C1 segment of cervical spinal cord (tissue), 14 donors: Measurements from ENCODE around the gene NFKBIA.
"Not testable (repeated sequence)": the region's sequence is repeated elsewhere in the genome, so short reads cannot be mapped to it uniquely, and the experiment has no call there.

Experiments
- DNase-seq, 14 donors: peaks; one replicate each; lab custom pipeline; 2025; lab: John Stamatoyannopoulos, UW

The NFKBIA gene, protein sequence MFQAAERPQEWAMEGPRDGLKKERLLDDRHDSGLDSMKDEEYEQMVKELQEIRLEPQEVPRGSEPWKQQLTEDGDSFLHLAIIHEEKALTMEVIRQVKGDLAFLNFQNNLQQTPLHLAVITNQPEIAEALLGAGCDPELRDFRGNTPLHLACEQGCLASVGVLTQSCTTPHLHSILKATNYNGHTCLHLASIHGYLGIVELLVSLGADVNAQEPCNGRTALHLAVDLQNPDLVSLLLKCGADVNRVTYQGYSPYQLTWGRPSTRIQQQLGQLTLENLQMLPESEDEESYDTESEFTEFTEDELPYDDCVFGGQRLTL

DNA sequence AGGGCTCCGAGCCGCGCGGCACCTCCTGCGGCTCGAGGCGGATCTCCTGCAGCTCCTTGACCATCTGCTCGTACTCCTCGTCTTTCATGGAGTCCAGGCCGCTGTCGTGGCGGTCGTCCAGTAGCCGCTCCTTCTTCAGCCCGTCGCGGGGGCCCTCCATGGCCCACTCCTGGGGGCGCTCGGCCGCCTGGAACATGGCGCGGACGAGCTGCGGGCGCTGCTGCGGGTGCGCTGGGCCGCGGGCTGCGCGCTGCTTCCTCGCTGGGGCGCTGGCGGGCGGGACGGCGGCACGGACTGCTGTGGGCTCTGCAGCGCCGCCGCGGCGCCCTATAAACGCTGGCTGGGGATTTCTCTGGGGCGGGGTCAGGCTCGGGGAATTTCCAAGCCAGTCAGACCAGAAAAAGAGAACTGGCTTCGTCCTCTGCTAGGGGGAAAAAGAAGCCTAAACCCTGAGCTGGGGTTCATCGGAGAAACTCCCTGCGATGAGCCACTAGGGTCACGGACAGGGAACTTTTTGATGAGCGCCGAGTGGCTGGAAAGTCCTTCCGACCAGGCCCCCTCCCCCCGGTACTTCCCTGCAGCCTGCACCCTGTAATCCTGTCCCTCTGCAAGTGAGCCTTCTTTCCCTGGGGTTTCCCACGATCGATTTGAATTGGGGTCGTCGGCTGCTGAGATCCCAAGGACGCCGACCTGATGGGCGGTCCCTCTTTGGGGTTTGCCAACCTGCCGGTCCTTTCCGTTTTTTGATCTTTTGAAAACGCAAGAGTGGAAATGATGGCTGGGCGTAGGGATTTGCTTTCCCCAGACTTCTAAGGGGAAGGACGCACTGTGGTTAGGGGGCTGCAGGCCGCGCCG lies at the start of gene NFKBIA:
Gene NFKBIA, minus strand, starts transcription at position 301 of the 855 bp plus-strand sequence. Its CDS starts 105 bp downstream, at position 196.
- DNase-seq = peak; percentile 42 to 97 (median 82)

DNA sequence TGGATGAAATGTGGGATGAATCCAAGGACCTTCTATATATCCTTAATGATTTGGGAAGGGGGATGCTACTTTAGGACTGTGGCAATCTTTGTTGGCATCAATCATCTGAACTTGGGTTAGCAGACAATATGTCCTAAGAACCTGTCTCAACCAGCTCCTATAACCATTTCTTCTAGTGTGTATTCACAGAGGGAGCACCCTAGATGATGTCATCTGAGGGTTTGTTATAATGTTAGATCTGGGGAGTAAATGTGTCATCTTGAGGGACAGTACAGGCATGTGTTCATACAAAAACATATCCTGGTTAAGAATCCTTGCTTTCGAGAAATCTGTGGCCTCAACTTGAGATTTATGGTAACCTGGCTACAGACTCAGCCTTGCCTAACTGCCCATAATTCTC lies 41.9 kb upstream of the NFKBIA start:
- DNase-seq = no peak

DNA sequence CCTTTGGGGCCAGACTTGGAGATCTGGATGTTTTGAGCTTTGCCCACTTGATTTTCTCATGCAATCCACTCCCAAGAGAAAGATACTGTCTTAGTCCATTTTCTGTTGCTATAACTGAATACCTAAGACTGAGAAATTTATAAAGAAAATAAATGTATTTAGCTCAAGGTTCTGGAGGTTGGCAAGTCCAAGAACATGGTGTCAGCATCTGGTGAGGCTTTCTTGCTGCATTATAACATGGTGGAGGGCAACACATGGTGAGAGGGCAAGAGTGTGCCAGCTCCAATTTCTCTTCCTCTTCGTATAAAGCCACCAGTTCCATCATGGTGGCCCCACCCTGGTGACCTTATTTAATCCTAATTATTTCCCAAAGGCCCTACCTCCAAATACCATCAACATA lies 39.6 kb upstream of the NFKBIA start:
- no peak for DNase-seq

DNA sequence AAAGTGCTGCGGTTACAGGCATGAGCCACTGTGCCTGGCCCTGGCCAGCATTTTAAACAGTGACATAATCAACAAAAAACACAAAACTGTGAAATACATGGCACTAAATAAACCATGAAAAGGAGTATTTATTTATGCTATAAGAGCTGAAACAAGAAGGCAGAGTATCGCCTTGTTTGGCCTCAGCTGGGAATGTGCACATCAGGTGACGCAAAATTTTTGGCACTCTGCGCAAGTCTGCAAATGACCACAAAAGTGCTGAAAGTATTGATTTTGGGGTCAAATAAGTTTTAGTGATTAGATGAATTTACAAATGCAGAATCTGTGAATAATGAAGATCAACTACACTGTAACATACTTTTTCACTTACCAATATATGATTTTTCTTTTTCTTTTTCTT lies 36.6 kb upstream of the NFKBIA start:
- DNase-seq = no peak

DNA sequence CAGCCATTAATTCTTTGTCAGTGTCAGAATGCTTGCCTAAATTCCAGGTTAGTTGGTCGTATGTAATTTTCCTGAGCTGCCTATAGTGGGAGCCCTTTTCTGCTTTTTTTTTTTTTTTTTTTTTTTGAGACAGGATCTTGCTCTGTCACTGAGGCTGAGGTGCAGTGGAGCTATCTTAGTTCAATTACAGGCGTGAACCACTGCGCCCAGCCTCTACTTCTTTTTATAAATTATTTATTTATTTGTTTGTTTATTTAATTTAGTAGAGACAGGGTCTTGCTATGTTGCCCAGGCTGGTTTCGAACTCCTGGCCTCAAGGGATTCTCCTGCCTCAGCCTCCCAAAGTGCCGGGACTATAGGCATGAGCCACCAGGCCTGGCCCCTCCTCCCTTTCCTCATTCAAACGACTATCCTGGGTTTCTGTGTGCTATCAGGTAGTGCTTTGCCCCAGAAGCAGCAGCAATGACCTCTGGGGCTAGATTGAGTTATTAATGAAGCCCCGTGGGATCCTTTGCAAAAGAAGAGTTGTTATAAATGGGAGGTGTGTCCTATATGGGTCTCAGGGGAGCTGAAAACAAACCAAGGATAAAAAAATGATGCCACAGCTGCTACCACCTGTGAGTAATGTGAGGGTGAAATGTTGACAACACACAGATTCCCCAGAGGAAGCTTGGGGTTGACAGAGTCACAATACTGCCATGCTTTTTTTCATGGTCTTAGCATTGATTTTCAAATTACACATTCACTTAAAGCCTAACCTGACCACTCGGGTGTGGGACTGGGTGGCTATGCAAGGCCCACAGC lies 34.6 kb upstream of the NFKBIA start:
- DNase-seq = no peak

DNA sequence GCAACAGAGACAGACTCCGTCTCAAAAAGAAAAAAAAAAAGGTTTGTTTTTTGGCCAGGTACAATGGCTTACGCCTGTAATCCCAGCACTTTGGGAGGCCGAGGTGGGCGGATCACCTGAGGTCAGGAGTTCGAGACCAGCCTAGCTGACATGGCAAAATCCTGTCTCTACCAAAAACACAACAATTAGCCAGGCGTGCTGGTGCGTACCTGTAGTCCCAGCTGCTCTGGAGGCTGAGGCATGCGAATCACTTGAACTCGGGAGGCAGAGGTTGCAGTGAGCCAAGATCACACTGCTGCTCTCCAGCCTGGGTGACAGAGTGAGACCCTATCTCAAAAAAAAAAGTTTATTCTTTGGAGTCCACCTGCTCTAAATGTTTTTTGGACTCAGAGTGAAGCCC lies 33.9 kb upstream of the NFKBIA start:
- DNase-seq = not testable (repeated sequence)

DNA sequence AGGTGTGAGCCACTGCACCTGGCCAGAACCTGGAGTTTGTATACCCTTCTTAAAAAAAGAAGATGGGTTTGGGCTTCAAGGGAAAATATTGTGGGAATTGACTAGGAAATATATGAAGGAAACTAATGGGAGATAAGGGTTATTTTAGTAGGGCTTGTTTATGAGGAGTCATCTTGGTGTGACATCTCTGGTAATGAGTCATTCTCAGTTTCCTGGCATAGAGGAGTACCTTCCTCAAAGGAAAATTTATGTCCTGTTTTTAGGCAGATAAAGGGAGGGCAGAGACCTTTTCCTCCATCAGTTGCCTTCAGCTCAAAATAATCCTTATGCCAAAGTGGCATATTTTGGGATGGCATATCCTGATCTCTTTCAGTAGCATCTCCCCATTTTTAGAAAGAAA lies 30.6 kb upstream of the NFKBIA start:
- DNase-seq = no peak

DNA sequence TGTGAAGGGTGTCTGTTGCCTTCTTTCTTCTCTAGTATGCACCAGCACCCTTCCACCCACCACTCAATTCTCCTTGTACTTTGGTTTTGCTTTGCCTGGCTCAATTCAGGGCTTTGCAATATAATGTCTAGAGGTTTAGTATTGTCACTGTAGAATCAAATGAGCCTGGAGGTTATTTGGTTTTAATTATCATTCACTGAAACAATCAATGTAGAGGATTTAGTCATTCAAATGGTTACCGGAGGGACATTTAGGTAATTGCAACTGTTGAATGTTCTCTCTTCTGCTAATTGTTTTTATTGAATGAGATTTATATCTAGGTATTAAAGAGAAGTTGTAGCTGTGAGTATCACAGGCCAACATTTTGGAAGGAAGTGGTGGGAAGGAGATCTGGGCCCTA lies 29.3 kb upstream of the NFKBIA start:
- DNase-seq = no peak

DNA sequence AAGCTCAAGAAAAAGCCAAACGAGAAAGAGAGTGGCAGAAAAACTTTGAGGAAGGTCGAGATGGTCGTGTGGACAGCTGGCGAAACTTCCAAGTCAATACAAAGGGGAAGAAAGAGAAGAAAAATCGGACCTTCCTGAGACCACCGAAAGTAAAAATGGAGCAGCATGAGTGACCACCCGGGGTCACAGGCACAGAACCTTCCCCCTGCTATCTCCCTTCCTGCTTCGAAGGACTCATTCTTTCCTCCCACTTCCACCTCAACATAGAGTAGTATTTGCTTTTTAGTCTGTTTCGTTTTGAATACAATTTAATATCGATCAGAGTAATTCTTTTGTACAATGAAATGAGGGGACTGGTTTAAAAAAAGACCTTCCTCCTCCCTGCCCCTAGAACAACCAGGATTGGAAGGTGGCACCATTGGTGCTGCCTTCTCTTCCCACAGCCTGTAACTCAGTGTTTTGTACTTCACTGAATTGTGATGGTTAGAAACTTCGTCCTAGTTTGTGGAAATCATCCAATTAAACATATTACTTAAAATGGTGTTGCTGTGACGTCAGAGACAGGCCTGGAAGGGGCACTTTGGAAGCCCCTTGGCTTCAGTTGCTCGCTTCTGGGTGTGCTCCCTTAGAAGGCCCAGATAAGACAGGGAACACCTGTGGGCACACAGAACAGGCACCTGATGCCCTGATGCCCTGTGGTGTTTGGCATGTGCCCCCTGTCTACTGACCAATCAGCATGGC lies 26.1 kb upstream of the NFKBIA start:
- DNase-seq = no peak

DNA sequence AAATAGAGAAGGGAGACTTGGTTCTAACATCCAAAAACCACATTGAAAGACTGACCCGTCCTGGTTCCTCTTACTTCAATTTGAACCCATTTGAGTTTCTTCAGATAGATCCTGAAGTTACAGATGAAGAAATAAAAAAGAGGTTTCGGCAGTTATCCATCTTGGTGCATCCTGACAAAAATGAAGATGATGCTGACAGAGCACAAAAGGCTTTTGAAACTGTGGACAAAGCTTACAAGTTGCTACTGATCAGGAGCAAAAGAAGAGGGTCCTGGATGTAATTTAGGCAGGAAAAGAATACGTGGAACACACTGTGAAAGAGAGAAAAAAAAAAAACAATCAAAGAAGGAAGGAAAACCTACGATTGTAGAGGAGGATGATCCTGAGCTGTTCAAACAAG lies 25.4 kb upstream of the NFKBIA start:
- no peak for DNase-seq

DNA sequence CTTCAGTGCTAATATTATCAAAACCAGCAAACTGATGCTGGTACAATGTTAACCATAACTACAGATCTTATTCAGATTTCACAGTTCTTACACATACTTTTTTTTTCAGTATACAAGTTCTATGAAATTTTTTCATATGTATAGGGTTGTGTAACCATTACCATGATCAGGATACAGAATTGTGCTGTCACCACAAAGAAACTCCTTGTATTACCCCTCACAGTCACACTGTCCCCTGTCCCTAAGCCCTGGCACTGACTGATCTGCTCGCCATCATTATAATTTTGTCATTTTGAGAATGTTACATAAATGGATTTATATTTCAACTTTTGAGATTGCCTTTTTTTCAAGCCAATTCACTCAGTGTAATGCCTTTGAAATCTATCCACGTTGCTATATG lies 21.3 kb upstream of the NFKBIA start:
- no peak for DNase-seq

DNA sequence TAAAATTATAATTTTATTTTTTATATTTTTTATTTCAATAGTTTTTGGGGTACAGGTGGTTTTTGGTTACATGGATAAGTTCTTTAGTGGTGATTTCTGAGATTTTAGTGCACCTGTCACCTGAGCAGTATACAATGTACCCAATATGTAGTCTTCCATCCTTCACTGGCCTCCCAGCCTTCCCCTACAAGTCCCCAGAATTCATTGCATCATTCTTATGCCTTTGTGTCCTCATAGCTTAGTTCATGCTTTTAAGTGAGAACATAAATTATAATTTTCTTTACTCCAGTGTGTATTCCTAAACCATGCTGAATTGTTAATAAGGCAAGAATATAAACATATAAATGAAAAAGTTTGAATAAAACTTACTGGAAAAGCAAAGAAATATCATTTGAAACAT lies 19.1 kb upstream of the NFKBIA start:
- no peak for DNase-seq

DNA sequence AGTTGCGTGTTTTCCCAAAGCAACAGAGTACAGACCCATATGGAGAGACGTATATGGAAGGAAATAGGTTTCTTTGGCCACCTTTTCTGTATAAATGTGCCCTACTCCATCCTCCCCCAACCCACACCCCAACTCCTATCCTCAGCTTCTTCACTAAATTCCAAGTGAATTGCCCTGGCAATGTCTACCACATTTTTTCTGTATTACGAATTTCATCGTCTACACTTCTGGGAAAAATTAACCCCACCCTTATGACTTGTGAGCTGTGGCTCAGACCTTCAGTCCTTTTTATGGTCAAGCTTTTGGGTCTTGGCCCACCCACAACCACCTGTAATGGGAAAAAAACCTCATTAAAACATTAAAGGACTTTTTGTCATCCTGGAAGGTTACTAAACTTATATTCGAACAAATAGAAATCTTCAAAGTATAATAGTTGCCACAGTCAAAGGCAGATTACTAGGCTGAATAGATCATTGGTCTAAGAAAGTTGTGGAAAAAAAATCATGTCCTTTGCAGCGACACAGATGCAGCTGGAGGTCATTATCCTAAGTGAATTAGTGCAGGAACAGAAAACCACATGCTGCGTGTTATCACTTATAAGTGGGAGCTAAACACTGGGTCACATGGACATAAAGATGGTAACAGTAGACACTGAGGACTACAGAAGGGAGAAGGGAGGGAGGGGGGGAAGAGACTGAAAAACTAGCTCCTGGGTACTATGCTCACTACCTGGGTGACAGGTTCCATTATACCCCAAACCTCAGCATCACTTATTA lies 15.7 kb upstream of the NFKBIA start:
- DNase-seq = no peak

DNA sequence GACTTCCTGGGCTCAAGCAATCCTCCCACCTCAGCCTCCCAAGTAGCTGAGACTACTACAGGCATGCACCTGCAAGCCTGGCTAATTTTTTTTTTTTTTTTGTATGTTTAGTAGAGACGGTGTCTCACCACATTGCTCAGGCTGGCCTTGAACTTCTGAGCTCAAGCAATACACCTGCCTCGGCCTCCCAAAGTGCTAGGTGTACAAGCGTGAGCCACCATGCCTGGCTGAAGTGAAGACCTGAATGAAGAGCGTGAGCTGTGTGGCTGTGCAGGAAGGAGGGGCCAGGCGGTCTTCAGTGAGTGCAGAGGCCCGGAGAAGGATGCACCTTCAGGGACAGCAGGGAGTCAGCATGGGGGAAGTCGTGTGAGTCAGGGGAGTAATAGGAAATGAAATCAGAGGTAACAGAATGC lies 14.9 kb upstream of the NFKBIA start:
- DNase-seq = no peak

DNA sequence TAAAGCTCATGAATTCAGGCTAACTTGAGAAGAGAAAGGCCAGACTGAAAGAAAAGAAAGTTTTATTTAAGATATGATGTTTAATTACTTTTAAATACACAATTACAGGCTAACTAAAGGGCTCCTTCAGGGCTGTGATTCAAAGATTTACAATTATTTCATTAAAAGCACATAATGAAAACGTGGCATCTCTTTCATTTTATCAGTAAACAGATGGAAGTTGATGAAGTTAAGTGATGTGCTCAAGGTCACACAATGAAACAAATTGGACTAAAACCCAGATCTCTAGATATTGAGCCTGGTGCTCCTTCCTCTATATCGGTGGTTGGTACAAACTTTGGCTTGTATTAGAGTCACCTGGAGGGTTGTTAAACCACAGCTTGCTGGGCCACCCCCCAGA lies 13.5 kb upstream of the NFKBIA start:
- DNase-seq = no peak

DNA sequence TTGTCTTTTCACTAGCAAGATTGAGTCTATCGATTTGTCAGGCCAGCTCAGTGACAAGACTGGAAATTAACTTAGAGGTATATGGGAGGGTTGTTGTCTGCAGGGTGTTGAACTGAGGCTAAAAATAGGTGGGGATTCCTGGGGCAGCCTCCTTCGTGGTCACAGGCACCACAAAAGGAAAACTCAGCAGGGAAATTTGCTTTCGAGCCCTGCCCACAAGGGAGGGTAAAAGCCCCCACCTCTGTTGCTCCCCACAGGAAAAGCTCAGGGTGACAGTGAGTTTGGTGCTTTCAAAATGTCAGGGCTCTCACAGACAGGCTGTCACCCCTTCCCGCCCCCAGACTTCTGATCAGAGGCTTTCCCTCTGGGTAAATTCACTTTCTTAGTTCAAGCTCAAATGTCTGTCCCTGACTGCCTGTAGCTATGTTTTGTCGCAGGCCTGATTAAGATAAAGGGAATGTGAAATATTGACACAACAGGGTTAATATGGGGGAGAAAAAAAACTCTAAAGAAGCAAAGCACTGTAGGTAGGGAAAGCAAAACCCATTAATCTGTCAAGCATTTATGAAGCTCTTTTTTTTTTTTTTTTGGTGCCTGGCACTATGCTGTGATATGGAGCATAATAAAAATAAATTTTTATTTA lies 11.7 kb upstream of the NFKBIA start:
- DNase-seq = no peak

DNA sequence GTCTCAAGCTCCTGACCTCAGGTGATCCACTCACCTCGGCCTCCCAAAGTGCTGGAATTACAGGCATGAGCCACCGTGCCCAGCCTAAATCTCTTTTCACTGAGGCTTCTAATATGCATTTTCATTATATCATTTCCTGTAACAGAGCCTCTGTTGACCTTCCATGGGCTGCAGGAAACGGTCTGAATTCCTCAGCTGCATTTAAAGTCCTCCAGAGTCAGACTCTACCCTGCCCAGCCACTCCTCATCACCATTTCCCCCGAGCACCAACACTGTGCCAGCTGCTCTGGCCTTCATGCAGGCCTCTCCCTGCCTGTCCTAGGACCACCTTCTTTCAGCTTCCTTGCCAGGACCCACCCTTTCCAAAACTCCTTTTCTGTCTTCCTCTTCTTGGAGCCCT lies 9.8 kb upstream of the NFKBIA start:
- DNase-seq = no peak

DNA sequence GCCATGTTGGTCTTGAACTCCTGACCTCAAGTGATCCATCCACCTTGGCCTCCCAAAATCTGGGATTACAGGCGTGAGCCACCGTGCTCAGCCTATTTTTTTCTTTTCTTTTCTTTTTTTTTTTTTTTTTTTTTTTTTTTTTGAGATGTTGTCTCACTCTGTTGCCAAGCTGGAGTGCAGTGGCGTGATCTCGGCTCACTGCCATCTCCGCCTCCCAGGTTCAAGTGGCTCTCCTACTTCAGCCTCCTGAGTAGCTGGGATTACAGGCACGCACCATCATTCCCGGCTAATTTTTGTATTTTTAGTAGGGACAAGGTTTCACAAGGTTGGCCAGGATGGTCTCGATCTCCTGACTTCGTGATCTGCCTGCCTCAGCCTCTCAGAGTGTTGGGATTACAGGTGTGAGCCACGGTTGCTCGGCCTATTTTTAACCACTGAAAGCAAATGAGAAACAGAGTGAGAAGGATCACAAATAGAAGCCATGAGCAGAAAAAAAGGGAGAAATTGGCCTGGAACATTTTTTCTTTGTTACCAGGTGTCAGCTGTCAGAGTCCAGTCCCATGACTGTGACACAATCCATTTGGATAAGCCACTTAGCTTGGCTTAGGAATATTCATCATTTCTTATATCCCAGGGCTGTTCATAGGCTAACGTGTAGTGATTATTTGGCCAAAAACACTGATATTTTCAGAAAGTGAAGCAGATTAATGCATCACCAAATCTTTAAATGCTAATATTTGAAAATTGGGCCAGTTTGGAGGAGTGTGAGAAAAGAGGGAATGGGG lies 7.9 kb upstream of the NFKBIA start:
- peak in 1 of 14 donors; percentile 28 for DNase-seq

DNA sequence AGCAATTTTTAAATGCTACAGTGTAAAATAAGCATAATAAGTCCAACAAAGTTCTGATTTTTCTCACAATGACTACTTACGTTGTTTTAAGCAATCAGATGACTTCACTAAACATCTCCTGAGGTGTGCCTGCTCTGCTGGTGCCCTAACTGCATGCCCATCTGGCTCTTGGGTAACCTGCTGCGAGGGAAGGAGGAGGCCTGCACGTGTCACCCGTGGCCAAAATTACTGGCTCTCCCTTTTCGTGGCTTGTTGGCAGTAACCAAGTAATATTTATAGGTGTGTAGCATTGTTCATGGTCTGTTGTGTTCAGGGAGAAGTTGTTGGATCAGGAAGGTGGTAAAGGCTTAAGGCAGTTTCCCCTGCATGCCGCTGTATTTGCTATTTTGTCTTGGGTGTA lies 6.3 kb upstream of the NFKBIA start:
- DNase-seq = peak in 1 of 14 donors; percentile 52
